Retina (tissue), 1 donor: ENCODE measurements around the gene NPAS3.
A peak's percentile ranks its signal among the peaks of the same experiment; 100 is the strongest.

Experiments
- DNase-seq: peaks from one replicate; pipeline ENCODE4 v3.0.0-alpha.2; 2016

Gene NPAS3

DNA sequence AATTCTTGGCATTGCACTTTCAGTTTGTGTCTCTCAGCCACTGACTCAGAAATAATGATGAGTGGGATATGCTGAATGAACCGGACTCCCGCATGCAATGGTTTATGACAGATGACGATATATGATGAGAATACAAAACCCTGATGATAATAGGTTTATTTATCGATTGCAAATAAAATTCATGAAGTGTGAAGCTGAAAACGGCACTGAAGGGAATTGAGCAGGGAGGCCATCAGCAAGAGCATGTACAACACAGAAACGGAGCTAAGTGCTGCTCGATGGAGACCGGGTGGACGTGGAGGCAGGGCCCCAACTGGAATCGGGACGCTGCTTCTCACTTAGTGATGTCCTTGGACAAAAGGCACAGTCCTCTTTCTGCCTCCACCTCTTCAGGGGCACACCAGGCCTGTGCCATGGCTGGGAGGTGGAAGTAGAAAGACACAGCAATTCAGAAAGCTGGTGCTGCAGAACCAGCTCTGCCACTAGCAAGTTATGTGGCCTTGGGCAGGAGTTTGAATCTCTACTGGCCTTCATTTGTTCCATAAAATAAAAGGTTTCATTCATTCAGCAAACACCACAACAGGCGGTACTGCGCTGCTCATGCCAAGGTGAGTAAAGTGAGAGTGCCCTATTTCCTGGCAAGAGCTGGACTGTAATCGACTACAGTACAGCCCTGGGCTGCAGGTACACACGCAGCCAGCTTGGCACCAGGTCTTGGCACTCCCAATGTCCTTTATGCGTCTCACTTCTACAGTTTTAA is 895.2 kb downstream of the NPAS3 start:
- DNase-seq: no peak

DNA sequence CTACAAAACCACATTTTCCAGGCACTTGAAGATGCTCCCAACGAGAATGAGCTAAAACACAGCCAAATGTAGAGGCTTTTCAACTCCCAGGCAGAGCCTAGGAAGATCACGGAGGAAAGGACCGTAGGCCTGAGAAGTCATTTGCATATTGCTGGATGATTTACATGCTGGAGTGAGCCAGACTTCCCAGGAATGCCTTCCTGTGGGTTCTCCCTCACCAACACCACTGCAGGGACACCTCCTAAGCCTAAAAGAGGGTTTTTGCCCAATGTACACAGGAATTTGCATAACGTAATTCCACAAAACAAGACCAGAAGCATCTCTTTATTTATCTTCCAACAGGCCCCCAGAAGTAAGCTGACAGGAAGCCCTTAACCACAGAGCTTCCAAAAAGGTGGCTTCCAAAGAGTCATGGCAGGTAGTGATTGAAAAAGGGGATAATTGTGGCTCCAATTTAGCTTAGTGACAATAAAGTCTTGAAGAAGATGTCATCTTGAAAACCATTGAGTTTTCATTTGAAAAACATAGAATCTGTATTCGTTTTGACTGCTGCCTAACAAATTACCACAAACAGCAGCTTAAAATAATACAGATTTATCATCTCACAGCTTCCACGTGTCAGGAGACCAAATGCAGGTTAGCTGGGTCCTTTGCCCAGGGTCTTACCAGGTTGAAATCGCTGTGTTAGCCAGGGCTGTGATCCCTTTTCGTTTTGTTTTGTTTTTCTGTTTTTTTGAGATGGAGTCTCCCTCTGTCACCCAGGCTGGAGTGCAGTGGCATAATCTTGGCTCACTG is 896.0 kb downstream of the NPAS3 start:
- DNase-seq: no peak

DNA sequence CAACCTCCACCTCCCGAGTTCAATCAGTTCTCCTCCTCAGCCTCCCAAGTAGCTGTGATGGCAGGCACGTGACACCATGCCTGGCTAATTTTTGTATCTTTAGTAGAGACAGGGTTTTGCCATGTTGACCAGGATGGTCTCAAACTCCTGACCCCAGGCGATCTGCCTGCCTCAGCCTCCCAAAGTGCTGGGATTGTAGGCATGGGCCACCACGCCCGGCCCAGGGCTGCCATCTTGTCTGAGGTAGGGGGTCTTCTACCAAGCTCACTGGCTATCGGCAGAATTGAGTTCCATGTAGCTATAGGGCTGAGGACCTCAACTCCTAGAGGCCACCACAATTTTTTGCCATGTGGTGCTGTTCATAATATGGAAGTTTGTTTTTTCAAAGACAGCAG is 896.6 kb downstream of the NPAS3 start:
- DNase-seq: no peak

DNA sequence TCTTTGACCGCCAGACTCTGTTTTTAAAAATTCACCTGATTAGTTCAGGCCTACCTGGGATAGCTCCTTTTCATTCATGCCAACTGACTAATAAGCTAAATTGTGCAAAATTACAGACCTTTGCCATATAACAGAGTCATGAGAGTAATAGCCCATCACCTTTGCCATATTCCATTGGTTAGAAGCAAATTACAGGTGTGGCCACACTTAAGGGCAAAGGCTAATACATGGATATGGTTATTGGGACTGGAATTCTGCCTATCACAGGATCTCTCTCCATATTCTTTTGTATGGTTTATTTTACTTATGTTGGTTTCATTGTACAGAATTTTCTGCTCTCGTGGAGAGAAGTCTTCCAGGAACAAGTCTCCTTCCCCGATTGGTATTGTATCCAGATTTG is 897.0 kb downstream of the NPAS3 start:
- no peak for DNase-seq

DNA sequence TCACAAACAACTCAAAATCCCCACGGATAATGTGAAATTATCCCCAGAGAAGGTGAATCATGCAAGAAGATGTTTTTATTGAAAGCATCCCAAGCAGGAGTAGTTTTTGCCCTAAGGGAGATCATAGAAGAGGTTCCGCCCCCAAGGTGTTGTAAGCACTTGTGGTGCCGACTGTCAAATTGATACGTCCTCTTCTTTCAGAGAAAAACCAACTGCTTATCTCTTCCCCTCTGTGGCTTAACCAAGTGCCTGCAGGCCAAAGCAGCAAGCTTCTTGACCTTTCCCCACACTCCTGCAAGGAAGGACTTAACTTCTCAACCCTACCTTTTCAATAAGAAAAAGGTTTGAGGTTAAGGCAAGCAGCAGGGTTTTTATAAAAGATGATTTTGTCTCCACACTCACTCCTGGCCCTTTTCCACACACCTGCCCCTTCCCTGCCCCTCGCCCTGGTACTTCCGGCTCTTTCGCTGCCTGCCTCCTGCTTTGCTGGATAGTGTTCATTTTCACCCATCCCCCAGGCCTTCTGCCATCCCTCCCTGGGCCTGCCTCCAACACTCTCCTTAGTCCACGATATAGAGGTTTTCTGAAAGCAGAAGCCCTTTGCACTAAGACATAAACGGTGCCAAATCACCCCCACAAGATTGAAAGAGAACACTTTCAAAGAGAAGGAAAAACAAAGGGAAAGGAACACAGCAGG is 897.7 kb downstream of the NPAS3 start:
- no peak for DNase-seq

DNA sequence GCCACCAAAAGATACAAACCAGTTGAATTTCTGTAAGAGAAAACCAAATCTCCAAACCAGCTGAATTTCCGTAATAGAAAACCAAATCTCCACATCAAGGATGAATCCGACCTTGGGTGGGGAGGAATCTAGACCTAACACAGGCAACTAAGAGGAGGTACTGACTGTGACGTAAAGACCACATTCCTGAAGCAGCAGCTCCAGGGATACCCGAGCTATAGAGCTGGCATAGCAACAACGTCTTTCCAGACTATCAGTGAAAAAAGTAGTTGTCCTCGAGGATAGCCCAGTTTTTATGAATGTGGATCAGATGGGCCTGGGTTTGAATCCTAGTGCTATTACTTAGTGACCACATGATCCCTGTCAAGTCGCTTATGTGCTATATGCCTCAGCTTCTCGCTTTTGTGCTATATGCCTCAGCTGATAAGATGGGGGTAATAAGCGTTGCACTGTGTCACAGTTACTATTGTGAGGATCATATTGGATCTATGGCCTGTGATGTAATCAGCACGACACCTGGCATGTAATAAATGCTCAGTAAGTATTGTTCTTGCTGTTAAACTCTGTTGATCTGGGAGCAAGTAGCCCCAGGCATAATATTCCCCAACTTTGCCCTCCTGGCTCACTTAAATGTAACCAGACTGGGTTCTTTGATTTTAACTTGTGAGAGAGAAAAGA is 898.4 kb downstream of the NPAS3 start:
- no peak for DNase-seq

DNA sequence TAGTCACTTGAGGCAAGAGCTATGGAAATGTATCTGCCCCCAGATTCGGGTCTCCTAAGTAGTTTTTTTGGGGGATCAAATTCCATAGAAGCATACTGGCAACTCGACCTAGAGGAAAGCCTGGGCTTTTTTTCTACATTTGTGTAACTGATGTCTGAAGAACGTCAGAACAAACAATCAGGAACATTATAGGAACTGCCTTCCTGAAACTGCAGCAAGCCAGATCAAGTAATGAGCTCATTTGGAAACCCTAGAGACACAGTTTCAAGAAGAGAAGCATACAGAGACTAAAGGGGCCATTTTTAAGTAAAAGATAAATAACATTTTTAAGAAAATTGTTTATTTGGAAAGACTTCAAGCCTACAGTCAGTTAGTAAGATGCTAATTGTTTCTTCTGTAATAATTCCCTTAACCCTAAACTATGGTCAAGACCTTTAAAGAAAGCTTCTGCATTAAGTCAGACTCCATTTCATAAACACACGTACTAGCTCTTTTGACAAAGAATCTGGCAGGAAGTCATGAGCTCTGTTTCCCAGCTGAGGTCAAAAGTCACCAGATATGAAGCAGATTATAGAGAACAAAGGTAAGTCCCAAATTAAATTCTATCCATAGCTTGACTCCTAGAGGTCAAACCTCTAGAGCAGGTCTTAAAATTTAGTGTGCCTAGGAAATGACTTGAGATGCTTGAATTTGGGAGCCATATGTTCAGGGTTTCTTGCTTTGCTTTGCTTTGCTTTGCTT is 899.4 kb downstream of the NPAS3 start:
- DNase-seq: no peak

DNA sequence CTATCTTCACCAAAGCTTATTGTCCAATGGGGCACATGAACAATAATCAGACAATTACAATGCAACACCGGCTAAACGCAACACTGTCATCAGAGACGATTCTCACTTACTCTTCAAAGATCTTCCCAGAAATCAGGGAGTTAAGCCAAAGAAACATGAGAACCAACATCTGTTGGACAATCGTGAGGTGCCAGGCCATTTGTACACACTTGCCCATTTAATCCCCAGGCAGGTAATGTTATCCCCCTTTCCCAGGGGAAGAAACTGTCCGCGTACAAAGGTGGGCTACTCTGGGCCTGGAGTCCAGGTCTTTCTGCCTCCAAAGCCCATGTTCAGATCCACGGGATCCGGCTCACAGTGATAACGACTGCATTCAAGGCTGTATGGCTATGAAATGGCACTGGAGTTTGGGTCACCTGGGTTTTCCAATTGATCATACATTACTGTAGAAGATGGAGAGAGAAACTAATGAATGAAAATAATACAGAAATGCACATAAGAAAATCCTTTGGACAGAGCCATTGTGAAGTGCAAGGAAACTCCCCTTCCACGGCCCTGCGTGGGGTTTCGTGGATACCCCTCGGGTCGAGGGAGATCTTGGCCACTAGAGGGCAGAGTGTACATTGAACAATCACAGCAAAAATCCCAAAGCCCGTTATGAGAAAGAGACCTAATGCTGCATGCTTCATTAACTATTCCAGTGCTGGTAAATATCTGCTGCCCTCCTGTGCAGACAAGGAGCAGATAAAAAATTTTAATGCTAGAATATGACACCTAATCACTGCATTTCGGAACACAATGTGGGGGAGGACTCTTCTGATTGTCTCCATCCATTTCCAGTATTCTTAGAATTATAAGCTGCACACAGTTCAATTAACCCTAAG is 900.8 kb downstream of the NPAS3 start:
- peak; percentile 76 for DNase-seq

DNA sequence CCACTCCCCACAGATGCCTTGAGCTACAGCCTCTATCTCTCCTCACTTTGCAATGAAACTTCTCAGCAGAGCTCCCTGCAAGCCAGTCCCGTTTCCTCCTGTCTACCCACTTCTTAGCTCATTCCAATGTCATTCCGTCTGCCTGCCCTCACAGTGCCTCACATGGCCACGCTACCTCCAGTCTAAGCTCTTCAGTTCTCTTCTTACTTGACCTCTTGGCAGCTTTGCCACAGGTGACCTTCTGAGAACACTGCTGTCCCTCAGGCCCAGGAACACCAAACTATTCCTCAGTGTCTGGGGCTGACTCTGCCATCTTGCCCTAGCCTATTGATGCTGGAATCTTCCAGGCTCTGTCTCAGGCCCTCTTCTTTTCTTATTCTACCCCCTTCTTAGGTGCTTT is 902.1 kb downstream of the NPAS3 start:
- DNase-seq: no peak

DNA sequence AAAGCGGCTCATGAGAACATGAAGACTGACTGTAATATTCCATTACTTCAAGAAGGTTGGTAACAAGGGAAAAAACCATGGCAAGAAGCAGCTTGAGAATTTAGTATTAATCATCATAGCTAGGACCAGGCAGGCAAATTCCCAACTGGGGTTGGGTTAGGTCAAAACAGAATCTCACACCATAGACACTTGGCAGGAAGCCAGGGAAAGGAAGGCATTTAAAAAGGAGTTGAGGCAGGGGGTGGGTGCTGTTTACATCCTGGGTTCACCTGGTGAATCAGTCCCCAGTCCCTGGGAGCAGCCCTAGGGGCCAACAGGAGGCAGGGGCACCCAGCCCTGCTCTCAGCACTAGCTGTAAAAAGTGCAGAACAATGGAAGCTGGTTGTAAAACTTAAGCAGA is 903.6 kb downstream of the NPAS3 start:
- DNase-seq: no peak

DNA sequence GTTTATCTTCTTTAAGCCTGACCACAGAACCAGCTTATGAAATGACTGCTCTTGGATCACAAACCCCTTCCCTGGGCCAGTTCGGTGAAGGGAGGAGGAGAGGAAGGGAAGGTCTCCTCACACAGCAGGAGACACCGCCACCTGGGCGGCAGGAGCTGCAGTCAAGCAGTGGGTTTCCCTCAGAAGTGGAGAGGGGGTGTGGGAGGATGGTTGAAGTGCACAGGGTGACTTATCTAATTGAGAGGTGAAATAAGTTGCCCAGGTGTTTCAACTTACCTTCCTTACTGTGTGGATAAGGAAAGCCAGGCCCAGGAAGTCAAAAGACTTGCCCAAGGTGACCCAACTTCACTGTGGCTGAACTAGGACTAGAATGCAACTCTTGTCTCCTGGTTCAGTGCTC is 905.4 kb downstream of the NPAS3 start:
- DNase-seq: no peak

DNA sequence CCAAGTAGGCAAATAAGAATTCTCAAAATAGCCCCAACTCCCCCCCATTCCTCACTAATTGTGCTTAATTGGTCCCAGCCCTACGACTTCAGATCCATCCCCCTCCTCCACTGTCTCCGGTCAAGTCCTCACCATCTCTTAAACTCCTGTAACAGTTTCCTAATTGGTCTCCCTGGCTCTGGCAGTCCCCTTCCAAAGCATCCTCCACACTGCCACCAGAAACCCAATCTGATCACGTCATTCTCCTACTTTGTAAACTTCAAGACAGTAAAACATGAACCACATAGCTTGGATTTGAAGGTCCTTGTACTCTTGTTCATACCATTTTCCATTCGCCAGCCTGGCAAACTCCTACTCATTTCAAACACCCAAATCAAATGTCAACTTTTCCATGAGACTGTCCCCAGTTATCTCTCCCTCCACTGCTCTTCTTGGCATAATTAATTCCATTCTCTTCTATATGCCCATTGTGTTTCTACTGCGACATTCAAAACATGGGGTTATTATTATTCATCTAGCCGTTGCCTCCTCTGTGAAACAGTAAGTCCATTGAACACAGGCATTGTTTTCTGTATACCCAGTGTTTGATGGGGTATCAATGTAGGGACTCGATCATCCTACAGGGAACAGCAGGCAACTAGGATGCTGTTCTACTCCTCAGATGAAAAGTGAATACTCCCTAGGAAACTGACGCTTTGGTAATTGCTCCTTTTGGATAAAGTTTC is 907.6 kb downstream of the NPAS3 start:
- no peak for DNase-seq

DNA sequence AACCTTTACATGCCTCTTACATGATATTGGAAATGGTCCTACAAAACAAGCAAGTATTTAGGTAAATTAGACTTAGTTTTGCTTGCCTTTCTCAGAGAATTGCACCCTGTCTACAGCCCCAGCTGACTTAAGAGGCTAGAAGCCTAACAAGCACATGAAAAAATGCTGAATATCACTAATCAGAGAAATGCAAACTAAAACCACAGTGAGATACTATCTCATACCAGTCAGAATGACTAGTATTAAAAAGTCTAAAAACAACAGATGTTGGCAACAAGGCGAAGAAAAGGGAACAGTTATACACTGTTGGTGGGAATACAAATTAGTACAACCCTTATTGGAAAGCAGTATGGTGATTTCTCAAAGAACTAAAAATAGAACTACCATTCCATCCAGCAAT is 908.4 kb downstream of the NPAS3 start:
- DNase-seq: no peak

DNA sequence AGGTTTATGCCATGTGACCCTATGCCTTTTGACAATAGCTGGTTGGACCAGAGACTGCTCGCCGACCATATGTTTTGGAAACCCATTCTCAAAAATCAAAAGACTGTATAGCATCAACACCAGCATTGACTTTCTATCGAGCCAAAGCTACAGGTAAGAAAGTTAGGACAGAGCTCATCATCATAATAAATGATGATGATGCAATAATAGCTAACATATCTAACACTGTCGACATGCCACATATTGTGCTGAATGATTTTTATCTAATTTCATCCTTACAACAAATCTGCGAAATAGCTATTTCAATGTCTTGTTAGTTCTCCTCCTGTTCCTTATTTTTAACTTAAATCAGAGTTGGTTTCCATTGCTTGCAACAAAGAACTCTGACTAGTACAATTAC is 909.3 kb downstream of the NPAS3 start:
- no peak for DNase-seq

DNA sequence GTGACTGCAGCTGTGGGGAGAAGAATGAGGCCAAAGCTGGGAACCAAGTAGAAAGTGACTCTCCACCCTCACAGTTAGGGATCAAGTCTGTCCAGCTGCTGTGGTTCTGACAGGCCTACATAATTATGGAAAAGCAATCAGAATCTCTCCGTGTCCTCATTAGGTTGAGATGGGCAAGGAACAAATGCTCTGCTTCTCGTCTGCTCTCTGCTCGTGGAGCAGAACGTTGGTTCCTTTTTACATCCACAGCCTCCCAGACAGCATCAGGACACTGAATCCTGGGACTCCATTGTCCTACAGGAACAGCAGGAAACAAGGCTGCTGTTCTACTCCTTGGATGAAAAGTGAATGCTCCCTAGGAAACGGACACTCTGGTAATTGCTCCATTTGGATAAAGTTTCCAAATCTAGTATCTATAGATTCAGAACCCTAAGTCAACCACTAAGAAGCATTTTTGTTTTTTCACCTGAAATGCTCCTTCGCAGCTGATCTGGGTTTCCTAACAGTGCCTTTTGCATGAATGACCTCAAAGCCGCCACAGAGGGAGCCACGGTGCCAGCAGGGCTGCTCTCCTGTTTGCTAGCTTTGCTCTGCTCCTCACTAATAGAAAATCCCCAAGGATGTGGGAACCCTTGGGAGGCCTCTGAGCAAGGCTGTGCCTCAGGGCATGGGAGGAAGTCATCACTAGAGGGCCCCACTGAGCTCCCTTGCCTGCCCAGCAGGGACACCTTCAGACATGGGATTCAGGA is 910.2 kb downstream of the NPAS3 start:
- peak; percentile 80 for DNase-seq

DNA sequence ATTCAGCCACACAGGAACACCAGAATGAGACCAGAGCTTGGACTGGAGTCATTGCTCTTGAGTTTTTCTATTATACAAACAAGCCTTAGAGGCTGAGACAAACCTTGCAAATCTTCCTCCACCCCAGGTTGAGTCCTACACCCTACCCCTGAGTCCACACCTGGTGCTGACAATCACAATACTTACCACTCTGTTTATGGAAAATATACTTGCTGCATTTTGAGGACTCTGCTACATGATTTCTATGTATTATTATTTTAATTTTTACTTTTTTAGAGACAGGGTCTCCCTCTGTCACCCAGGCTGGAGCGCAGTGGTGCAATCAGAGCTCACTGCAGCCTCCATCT is 910.7 kb downstream of the NPAS3 start:
- DNase-seq: no peak

DNA sequence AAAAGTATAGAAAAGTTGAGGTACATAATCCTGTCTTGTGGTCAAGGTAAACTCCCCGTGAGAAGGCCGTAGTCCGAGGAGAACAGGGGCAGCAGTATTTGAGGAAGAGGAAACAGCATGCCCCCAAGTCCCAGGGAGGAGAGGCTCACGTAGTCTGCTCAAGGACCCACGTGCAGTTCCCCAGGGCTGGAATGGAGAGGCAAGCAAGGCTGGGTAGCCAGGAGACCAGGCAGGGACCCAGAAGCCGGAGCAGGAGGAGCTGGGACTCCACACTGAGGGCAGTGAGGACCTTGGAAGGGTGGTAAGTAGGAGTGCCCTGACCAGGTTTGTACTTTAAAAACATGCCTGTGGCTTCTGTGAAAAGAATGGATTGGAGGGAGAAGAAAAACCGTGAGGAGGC is 912.1 kb downstream of the NPAS3 start:
- DNase-seq: no peak

DNA sequence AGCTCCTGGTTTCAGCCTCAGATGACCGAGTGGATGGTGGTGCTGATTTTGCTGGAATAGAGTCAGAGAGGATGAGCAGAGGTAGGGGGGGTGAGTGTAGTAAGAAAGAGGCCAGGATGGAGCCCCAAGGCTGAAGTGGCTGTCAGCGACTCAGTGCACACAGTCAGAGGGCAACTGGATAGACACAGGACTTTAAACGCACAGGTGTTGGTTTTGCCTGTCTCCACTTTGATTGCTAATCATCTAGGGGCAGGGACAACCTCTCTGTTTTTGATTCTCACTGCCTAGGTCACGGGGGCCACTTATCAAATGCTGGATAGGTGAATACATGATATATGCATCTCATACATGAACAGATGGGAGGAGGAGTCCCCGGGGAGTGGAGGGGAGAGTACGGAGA is 912.7 kb downstream of the NPAS3 start:
- DNase-seq: no peak

DNA sequence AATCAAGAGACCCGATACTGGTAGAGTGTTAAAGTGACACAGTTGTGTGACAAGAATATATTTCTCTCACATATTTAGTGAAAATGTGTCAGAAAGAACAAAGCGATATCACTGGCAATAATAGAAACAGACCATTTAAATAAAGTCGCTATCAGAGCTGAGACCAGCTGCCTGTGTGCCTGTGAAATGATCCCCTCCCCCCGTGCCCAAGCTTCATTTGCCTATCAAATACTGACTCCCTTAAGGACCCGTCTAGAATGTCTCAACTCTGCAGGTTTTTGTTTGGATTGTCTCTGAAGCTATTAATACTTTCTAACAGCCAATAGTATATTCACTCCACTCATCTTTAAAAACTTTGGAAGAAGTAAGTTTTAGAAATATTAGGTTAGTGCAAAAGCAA is 913.3 kb downstream of the NPAS3 start:
- no peak for DNase-seq
